HepG2 (cell line): ENCODE data around the gene NADK2. TPM values are rescaled to one million over a fixed set of nuclear protein-coding genes. Genes with fewer than 3 reads are reported as not detected.

Source experiments
- ATAC-seq: fragments of 200-7000 bp; cut with Tn5 transposase; 3 replicates; pipeline ENCODE4 v1.9.1; 2020; ENCODE audit warnings: mild to moderate bottlenecking, moderate library complexity
- BruUV-seq: library from RNA; stranded (reverse); fragments of 400-500 nt; replicated peaks from 2 replicates; lab custom pipeline; 2021; lab: Mats Ljungman, UMichigan
- CTCF ChIA-PET: fragments of 300-600 bp; formaldehyde crosslinking; extraction: SDS; loops from one replicate; lab custom pipeline; 2021; ENCODE audit warnings: low total read pairs, inconsistent platforms, low intra/inter-chr PET ratio; lab: Yijun Ruan, JAX
- POLR2A ChIA-PET: fragments of 350-600 bp; sonication (Branson Sonifier 250); formaldehyde crosslinking; loops from one replicate; lab custom pipeline; 2020; ENCODE audit warnings: antibody characterized with exemption, inconsistent platforms; lab: Yijun Ruan, JAX
- DNase-seq: peaks from one replicate; pipeline ENCODE4 v3.0.0-alpha.2; 2015; ENCODE audit warnings: low spot score
- FAIRE-seq: peaks from 3 replicates; lab custom pipeline; 2011; peaks lifted over from hg19 to GRCh38; lab: Jason Lieb, UNC
- H2AFZ ChIP-seq: one replicate; pipeline ENCODE4 v1.6.1; 2011; ENCODE audit warnings: low read length, inconsistent platforms
- H3K27ac ChIP-seq: fragments of 300-600 bp; 3 replicates; pipeline ENCODE4 v1.8.0; 2011; ENCODE audit warnings: mixed run types, mild to moderate bottlenecking, mixed read lengths, low read length, inconsistent platforms; ENCODE audit not compliant: insufficient read depth; ENCODE audit errors: extremely low read length
- H3K27me3 ChIP-seq, 2 experiments: fragments of 200-600 bp in 1 of 2; 2 replicates in 1 of 2; 3 replicates in 1 of 2; pipeline versions ENCODE4 v1.6.0 to v1.8.0; 2011; ENCODE audit warnings: low read length in 2 of 2, mild to moderate bottlenecking in 2 of 2, moderate library complexity in 2 of 2, inconsistent platforms in 1 of 2; ENCODE audit not compliant: insufficient read depth in 2 of 2, control insufficient read depth in 1 of 2
- H3K36me3 ChIP-seq, 2 experiments: fragments of 200-600 bp in 1 of 2; replicated peaks in 1 of 2; 2 replicates in 1 of 2; 3 replicates in 1 of 2; pipeline versions ENCODE4 v1.5.1 to v1.8.0; 2011; ENCODE audit warnings: low read length in 2 of 2, inconsistent platforms in 1 of 2; ENCODE audit not compliant: insufficient read depth in 2 of 2, control insufficient read depth in 1 of 2
- H3K4me1 ChIP-seq: 2 replicates; pipeline ENCODE4 v1.5.1; 2012; ENCODE audit warnings: low read length, inconsistent platforms; ENCODE audit not compliant: insufficient read depth
- H3K4me2 ChIP-seq: 2 replicates; pipeline ENCODE4 v1.6.0; 2011; ENCODE audit warnings: low read depth, low read length, inconsistent platforms
- H3K4me3 ChIP-seq, 3 experiments: fragments of 200-600 bp in 1 of 3; sonication (generic), shearing (Covaris generic) in 1 of 3; replicated peaks in 1 of 3; 2 replicates each; pipeline ENCODE4 v1.5.1; 2011 to 2016; ENCODE audit warnings: low read length in 3 of 3, inconsistent platforms in 2 of 3, low read depth in 2 of 3, mild to moderate bottlenecking in 2 of 3, control low read depth in 1 of 3, mixed read lengths in 1 of 3; ENCODE audit not compliant: insufficient read depth in 1 of 3
- H3K79me2 ChIP-seq: one replicate; pipeline ENCODE4 v1.6.1; 2011; ENCODE audit warnings: low read length, inconsistent platforms; ENCODE audit not compliant: insufficient read depth
- H3K9ac ChIP-seq: 2 replicates; pipeline ENCODE4 v1.6.0; 2011; ENCODE audit warnings: mild to moderate bottlenecking, low read depth, low read length, inconsistent platforms; ENCODE audit not compliant: insufficient read depth
- H3K9me3 ChIP-seq: 2 replicates; pipeline ENCODE4 v1.5.1; 2012; ENCODE audit warnings: mild to moderate bottlenecking, low read length
- H4K20me1 ChIP-seq: 2 replicates; pipeline ENCODE4 v1.6.0; 2011; ENCODE audit warnings: inconsistent platforms, mild to moderate bottlenecking, low read length, moderate library complexity; ENCODE audit not compliant: insufficient read depth
- CEBPB ChIP-seq: IDR thresholded peaks from 2 replicates; pipeline ENCODE4 v1.6.1; 2011; ENCODE audit warnings: low read depth, low read length, improper control_type of control experiment, borderline replicate concordance
- ZNF563 ChIP-seq: sonication (generic); formaldehyde crosslinking; IDR thresholded peaks from 2 replicates; pipeline ENCODE4 v1.8.0; 2022; ENCODE audit warnings: mild to moderate bottlenecking, moderate library complexity, missing genetic modification reagents
- WGBS: methylation state at CpG from one replicate; pipeline ENCODE4 v1.1.6; 2017; ENCODE audit warnings: low lambda C conversion rate; 5-methylcytosine and 5-hydroxymethylcytosine counted together
- in situ Hi-C: cut with HindIII; loops from 2 replicates; pipeline ENCODE4 v1.10.0; 2017; ENCODE audit warnings: low pct_unique_long_range_greater_than_20kb; ENCODE audit not compliant: extremely low pct_ligation_motif_present
- intact Hi-C: fragments of 100-400 bp; cut with micrococcal nuclease; formaldehyde crosslinking; loops from one replicate; pipeline ENCODE4 v1.10.0; 2022; ENCODE audit not compliant: unreplicated experiment
- polyA plus RNA-seq, 8 experiments: library from polyadenylated mRNA; depleted of rRNA in 3 of 8; stranded (reverse) in 7 of 8; unstranded in 1 of 8; fragments of >200 nt; fragmentation: Illumina TruSeq in 4 of 8; extraction: Trizol in 4 of 8; gene quantifications; 2 replicates each; pipeline versions ENCODE4 v1.2.1 to v1.2.3, GENCODE V29; 2011 to 2016; ENCODE audit warnings: low read depth in 4 of 8, missing spikeins in 1 of 8, mixed read lengths in 1 of 8; ENCODE audit not compliant: insufficient read depth in 1 of 8
- total RNA-seq, 5 experiments: library from RNA; depleted of rRNA; stranded (reverse); fragments of >200 nt; fragmentation: Illumina TruSeq; extraction: Trizol; gene quantifications; 2 replicates each; pipeline ENCODE4 v1.2.3, GENCODE V29; 2016; ENCODE audit warnings: low read depth in 1 of 5
- TF ChIP-seq, protein P1 (sequence below): sonication (generic); formaldehyde crosslinking; IDR thresholded peaks from 2 replicates; pipeline ENCODE4 v1.9.0; 2022; ENCODE audit warnings: low read depth, missing genetic modification reagents
- TF ChIP-seq, protein P2 (sequence below): sonication (generic); formaldehyde crosslinking; IDR thresholded peaks from 2 replicates; pipeline ENCODE4 v1.5.0; 2020; ENCODE audit warnings: mild to moderate bottlenecking, low read depth, missing genetic modification reagents, borderline replicate concordance

The NADK2 gene
- total and polyA plus RNA-seq, 2 of the 13 experiments (the other 11 are each of a cell fraction or from before 2014, with no cell fraction given) = 13.9 to 71.4 TPM

DNA sequence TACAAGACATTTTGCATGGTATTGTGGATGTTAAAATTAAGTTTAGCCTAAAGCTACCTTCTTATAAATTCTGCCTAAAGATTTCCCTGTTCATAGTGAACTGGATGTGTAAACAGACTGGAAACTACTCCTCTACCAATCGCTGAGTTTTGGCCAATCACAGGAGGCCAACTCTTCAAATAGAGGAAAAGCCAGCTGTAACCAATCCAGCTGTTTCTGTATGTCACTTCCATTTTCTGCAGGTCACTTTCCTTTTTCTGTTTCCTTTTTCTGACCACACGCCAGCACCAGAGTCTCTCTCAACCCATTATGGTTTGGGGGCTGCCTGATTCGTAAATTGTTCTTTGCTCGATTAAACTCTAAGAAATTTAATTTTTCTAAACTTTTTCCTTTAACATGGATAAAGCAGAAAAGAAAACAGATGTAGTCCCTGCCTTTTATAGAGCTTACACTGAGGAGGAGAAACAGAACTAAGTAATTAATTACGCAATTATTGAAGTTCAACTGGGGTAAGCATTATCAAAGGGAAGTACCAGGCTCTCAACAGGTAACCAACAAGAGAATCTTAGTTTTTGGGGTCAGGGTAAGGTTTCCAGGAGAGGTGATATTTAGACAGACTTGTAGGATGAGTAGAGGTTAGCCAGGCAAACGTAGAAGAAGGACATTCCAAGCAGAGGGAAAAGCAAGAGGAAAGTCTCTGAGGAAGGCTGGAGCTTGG is 32.2 kb upstream of the NADK2 start:
- FAIRE-seq (no peak), DNase-seq (no peak), ATAC-seq (no peak)
- Histone ChIP-seq H3K27ac (no peak overlapping the region), H3K4me2 (no peak overlapping the region), H4K20me1 (no peaks in the 10 kb centered on the region), H3K9ac (no peak overlapping the region), H3K79me2 (no peaks in the 10 kb centered on the region), H3K4me3 (no peak overlapping the region), H3K36me3 (no peaks in the 10 kb centered on the region), H3K9me3 (no peaks in the 10 kb centered on the region), H2AFZ (no peak overlapping the region), H3K4me1 (no peaks in the 10 kb centered on the region), H3K27me3 (no peaks in the 10 kb centered on the region; a peak in 1 of 5 replicates)
- ChIA-PET POLR2A (interaction anchor here (0.8 kb wide), 1 partner anchor 31 kb away, joined by 3 read pairs; no protein-coding TSS in a partner anchor), CTCF (no interaction called here)
- 13% methylated on average over 6 of the region's 6 CpGs for WGBS
- in situ Hi-C loops (loop anchor here (25.0 kb wide), 2 partner anchors 238 to 413 kb away; no protein-coding TSS in a partner anchor), intact Hi-C loops (no loop called here)
- no TSS peak for BruUV-seq
- TF ChIP-seq, protein P1, sequence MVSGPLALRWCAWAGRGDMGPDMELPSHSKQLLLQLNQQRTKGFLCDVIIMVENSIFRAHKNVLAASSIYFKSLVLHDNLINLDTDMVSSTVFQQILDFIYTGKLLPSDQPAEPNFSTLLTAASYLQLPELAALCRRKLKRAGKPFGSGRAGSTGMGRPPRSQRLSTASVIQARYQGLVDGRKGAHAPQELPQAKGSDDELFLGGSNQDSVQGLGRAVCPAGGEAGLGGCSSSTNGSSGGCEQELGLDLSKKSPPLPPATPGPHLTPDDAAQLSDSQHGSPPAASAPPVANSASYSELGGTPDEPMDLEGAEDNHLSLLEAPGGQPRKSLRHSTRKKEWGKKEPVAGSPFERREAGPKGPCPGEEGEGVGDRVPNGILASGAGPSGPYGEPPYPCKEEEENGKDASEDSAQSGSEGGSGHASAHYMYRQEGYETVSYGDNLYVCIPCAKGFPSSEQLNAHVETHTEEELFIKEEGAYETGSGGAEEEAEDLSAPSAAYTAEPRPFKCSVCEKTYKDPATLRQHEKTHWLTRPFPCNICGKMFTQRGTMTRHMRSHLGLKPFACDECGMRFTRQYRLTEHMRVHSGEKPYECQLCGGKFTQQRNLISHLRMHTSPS (CRISPR knock-in tag) = no peak
- TF ChIP-seq, protein P2, sequence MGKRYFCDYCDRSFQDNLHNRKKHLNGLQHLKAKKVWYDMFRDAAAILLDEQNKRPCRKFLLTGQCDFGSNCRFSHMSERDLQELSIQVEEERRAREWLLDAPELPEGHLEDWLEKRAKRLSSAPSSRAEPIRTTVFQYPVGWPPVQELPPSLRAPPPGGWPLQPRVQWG (CRISPR knock-in tag) = no peak
- TF ChIP-seq ZNF563 (CRISPR knock-in tag) (no peak), CEBPB (peak; percentile 32; the same call in 1 of the 2 replicates)
